Measurements from ENCODE around the gene UNC5CL. TPM values are rescaled to one million over a fixed set of nuclear protein-coding genes. Genes with fewer than 3 reads are reported as not detected.

UNC5CL gene
- total and polyA plus RNA-seq, 9 of the 15 experiments (the other 6 are each of a cell fraction or from before 2014, with no cell fraction given) = 0.07 to 1.8 (median 0.62) TPM; not detected in 1

DNA sequence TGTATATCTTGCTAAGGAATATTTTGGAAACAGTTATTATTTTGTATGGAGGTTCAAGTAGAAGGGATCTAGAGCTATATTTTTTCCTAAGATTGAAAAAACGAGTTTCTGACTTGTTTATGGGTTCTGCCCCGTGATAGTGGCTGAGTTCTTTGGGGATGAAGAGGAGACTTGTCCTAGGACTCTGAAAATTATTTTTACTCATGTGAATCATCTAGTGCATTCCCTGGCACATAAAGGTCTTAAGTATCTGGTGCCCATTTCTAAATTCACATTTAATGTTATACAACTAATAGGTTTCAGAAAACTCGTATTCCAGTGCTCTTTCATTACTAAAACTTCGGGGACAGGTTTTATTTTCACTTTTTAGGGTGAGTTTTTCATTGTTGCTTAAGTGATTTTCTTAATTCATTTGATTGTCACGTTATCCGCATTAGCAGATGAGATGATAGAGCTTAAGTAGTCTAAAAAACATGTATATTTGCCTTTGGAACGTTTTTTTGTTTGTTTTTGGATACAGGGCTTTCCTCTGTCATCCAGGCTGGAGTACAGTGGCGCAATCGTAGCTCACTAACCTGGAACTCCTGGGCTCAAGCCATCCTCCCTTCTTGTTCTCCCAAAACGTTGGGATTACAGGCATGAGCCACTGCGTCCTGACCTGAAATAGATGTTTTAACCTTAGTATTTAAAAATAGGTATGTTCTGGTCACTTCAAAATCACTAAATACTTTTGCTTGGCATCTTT, 35.8 kb upstream of the UNC5CL start:
- peak overlapping the region; percentile 83 for H3K4me3 ChIP-seq
- H3K9me3 ChIP-seq (replicated peaks; ENCODE audit: control insufficient read depth, insufficient read depth, low read depth, low read length) = no peaks in the 10 kb centered on the region
- no peaks in the 10 kb centered on the region for H3K27me3 ChIP-seq (ENCODE audit: control insufficient read depth in 2 of 2, insufficient read depth in 2 of 2, low read length in 2 of 2)
- BruUV-seq (replicated peaks) = no TSS peak
- H3K9me1 ChIP-seq (ENCODE audit: control insufficient read depth, insufficient read depth, low read length) = no peaks in the 10 kb centered on the region
- intact Hi-C loops (cut with micrococcal nuclease) = loop anchor here (5.0 kb wide), 2 partner anchors 78 to 242 kb away; no protein-coding TSS in a partner anchor
- CTCF ChIA-PET (ENCODE audit: low intra/inter-chr PET ratio) = interaction anchor here (0.5 kb wide), 1 partner anchor 11 kb away, joined by 3 read pairs; no protein-coding TSS in a partner anchor
- POLR2A ChIA-PET = interaction anchor here (0.8 to 1.5 kb wide), 5 partner anchors 9 to 251 kb away, joined by 3 to 6 read pairs (median 3); no protein-coding TSS in a partner anchor
- peak overlapping the region; percentile 72 to 96; a peak in 3 of 4 replicates for H3K9ac ChIP-seq (ENCODE audit: insufficient read depth in 1 of 2, low read depth in 2 of 2, low read length in 2 of 2)
- H3K27ac ChIP-seq (ENCODE audit: extremely low read depth, low read depth, low read length) = peak overlapping the region; percentile 94
- no peak for DNase-seq (ENCODE audit: extremely low read depth in 1 of 4, low spot score in 3 of 4)
- no peak for ATAC-seq
- in situ Hi-C loops (cut with MboI) = no loop called here
- peaks cover 76% of the 10 kb centered on the region for H3K79me2 ChIP-seq (ENCODE audit: control insufficient read depth, insufficient read depth, low read length)
- peaks cover 30% of the 10 kb centered on the region for H3K36me3 ChIP-seq (ENCODE audit: control insufficient read depth, insufficient read depth, low read length)
- WGBS (ENCODE audit: insufficient coverage, low coverage, missing lambda C conversion rate) = 15% methylated on average over 11 of the region's 11 CpGs
- peak overlapping the region; percentile 99 for H3K4me2 ChIP-seq (ENCODE audit: insufficient read depth, low read length)
- H4K20me1 ChIP-seq (replicated peaks; ENCODE audit: control insufficient read depth, insufficient read depth, low read length) = no peaks in the 10 kb centered on the region
- FAIRE-seq = peak; percentile 40
- H3K4me1 ChIP-seq (replicated peaks in 1 of 2; ENCODE audit: control insufficient read depth in 2 of 2, insufficient read depth in 2 of 2, low read length in 2 of 2) = peaks cover 9 to 21% of the 10 kb centered on the region in 2 experiments
- peak overlapping the region; percentile 75 for H2AFZ ChIP-seq (ENCODE audit: low read depth, low read length)
- TF ChIP-seq NFE2L1 (tag; IDR thresholded peaks at IDR 0.05; ENCODE audit: borderline replicate concordance, low read depth) (no peak), FOXM1 (IDR thresholded peaks at IDR 0.05; ENCODE audit: low read depth) (no peak), FOXM1 (CRISPR knock-in tag; IDR thresholded peaks at IDR 0.05; ENCODE audit: low read depth) (no peak), ZEB2 (IDR thresholded peaks at IDR 0.05) (no peak), MAFF (IDR thresholded peaks at IDR 0.05; ENCODE audit: low read length) (no peak), ZNF778 (CRISPR knock-in tag; IDR thresholded peaks at IDR 0.05) (no peak), MEIS2 (IDR thresholded peaks at IDR 0.05; ENCODE audit: partially characterized antibody) (peak; percentile 1), SIN3A (IDR thresholded peaks at IDR 0.05; ENCODE audit: borderline replicate concordance in 2 of 2, control insufficient read depth in 1 of 2, low read depth in 2 of 2, low read length in 2 of 2) (no peak), SP1 (CRISPR knock-in tag; IDR thresholded peaks at IDR 0.05) (peak; percentile 8; the same call in 1 of the 2 replicates), CAMTA2 (CRISPR knock-in tag; conservative IDR thresholded peaks at IDR 0.05) (no peak), TGIF2 (CRISPR knock-in tag; IDR thresholded peaks at IDR 0.05) (no peak), FUS (optimal IDR thresholded peaks at IDR 0.05; ENCODE audit: low read depth, low read length) (no peak), TOE1 (IDR thresholded peaks at IDR 0.05; ENCODE audit: borderline replicate concordance) (no peak), TOE1 (CRISPR knock-in tag; IDR thresholded peaks at IDR 0.05; ENCODE audit: borderline replicate concordance, low read depth) (no peak), TARDBP (IDR thresholded peaks at IDR 0.05) (no peak), SIRT6 (IDR thresholded peaks at IDR 0.05; ENCODE audit: low read depth, low read length) (no peak), MAZ (CRISPR knock-in tag; conservative IDR thresholded peaks at IDR 0.05 in 1 of 2, IDR thresholded peaks at IDR 0.05 in 1 of 2) (0 out of 4 replicates have a peak, but pooled peaks of 1 of the 2 experiments have one; percentile 13), CEBPG (CRISPR knock-in tag; IDR thresholded peaks at IDR 0.05) (no peak), CEBPG (tag; conservative IDR thresholded peaks at IDR 0.05 in 1 of 2, IDR thresholded peaks at IDR 0.05 in 1 of 2) (peak in 1 of 2 experiments; percentile 65; a peak in 2 of 4 replicates), CEBPB (tag; IDR thresholded peaks at IDR 0.05) (peak; percentile 84)

All from K562 (cell line).